Central memory CD8-positive, alpha-beta T cell (primary cell): ENCODE data around the gene ITGAL.
A peak's percentile ranks its signal among the peaks of the same experiment; 100 is the strongest.
"Not testable (repeated sequence)": the region's sequence is repeated elsewhere in the genome, so short reads cannot be mapped to it uniquely, and the experiment has no call there.

Experiments
- ATAC-seq: fragments of 150-1000 bp; cut with Tn5 transposase; replicated peaks from 2 replicates; pipeline ENCODE4 v1.10.0; 2022; ENCODE audit warnings: mild to moderate bottlenecking, moderate FRiP score, moderate number of reproducible peaks; ENCODE audit not compliant: poor library complexity, severe bottlenecking; ENCODE audit errors: extremely low read depth
- DNase-seq, 2 donors: peaks; one replicate each; pipeline ENCODE4 v3.0.0; 2021; ENCODE audit warnings: low spot score in 2 of 2
- H3K27ac Mint-ChIP-seq: one replicate; pipeline ENCODE4 v1.8.0; 2022; ENCODE audit warnings: low read depth, mild to moderate bottlenecking, moderate library complexity, mixed read lengths
- H3K27me3 Mint-ChIP-seq: one replicate; pipeline ENCODE4 v1.8.0; 2022; ENCODE audit warnings: mixed read lengths
- H3K36me3 Mint-ChIP-seq: one replicate; pipeline ENCODE4 v1.8.0; 2022; ENCODE audit warnings: mild to moderate bottlenecking, moderate library complexity, mixed read lengths; ENCODE audit not compliant: insufficient read depth
- H3K4me1 Mint-ChIP-seq: one replicate; pipeline ENCODE4 v1.8.0; 2022; ENCODE audit warnings: mixed read lengths
- H3K4me3 Mint-ChIP-seq: one replicate; pipeline ENCODE4 v1.8.0; 2022; ENCODE audit warnings: mild to moderate bottlenecking, moderate library complexity, mixed read lengths
- H3K9me3 Mint-ChIP-seq: one replicate; pipeline ENCODE4 v1.8.0; 2022; ENCODE audit warnings: mixed read lengths

ITGAL gene

GRCh38 chr16:30445408-30446202, 26.9 kb upstream of the ITGAL start, which contains the start of gene SEPHS2:
Gene SEPHS2, minus strand, starts transcription at chr16:30445874. Its CDS starts 147 bp downstream, at chr16:30445727.
- no peaks in the 10 kb centered on the region for H3K9me3 Mint-ChIP-seq
- ATAC-seq (peak; percentile 89), DNase-seq (peak; percentile 93 to 95)
- no peaks in the 10 kb centered on the region for H3K27me3 Mint-ChIP-seq
- peak within 1 kb of the TSS; percentile 92 for H3K4me3 Mint-ChIP-seq
- peak within 1 kb of the TSS; percentile 94 for H3K27ac Mint-ChIP-seq
- peaks cover 39% of the 10 kb centered on the region for H3K4me1 Mint-ChIP-seq
- H3K36me3 Mint-ChIP-seq = peaks cover 15% of the 10 kb centered on the region

GRCh38 chr16:30446203-30446595, 26.3 kb upstream of the ITGAL start:
- no peaks in the 10 kb centered on the region for H3K9me3 Mint-ChIP-seq
- DNase-seq (no peak), ATAC-seq (no peak)
- peak overlapping the region; percentile 94 for H3K27ac Mint-ChIP-seq
- peak overlapping the region; percentile 92 for H3K4me3 Mint-ChIP-seq
- H3K27me3 Mint-ChIP-seq = no peaks in the 10 kb centered on the region
- H3K4me1 Mint-ChIP-seq = peaks cover 42% of the 10 kb centered on the region
- peaks cover 17% of the 10 kb centered on the region for H3K36me3 Mint-ChIP-seq

- no peaks in the 10 kb centered on the region for H3K9me3 Mint-ChIP-seq
- no peak overlapping the region for H3K4me3 Mint-ChIP-seq
- ATAC-seq (no peak), DNase-seq (no peak)
- H3K27ac Mint-ChIP-seq = no peak overlapping the region
- H3K36me3 Mint-ChIP-seq = peaks cover 19% of the 10 kb centered on the region
- H3K27me3 Mint-ChIP-seq = no peaks in the 10 kb centered on the region
- peaks cover 48% of the 10 kb centered on the region for H3K4me1 Mint-ChIP-seq
Observed at GRCh38 chr16:30447512-30448226, 24.9 kb upstream of the ITGAL start.

- peaks cover 15% of the 10 kb centered on the region for H3K36me3 Mint-ChIP-seq
- no peak overlapping the region for H3K4me3 Mint-ChIP-seq
- H3K4me1 Mint-ChIP-seq = peaks cover 42% of the 10 kb centered on the region
- no peak overlapping the region for H3K27ac Mint-ChIP-seq
- no peak for DNase-seq
- ATAC-seq = no peak
- H3K9me3 Mint-ChIP-seq = no peaks in the 10 kb centered on the region
- no peaks in the 10 kb centered on the region for H3K27me3 Mint-ChIP-seq
Observed at GRCh38 chr16:30449116-30449435, 23.5 kb upstream of the ITGAL start.

GRCh38 chr16:30452709-30453580, 19.6 kb upstream of the ITGAL start:
- not testable (repeated sequence) for H3K27me3 Mint-ChIP-seq, ATAC-seq, H3K27ac Mint-ChIP-seq, H3K9me3 Mint-ChIP-seq, H3K4me3 Mint-ChIP-seq, DNase-seq
- H3K36me3 Mint-ChIP-seq = peaks cover 11% of the 10 kb centered on the region
- H3K4me1 Mint-ChIP-seq = peaks cover 55% of the 10 kb centered on the region

- peaks cover 57% of the 10 kb centered on the region for H3K4me1 Mint-ChIP-seq
- DNase-seq = no peak
- peak overlapping the region; percentile 25 for H3K4me3 Mint-ChIP-seq
- no peak overlapping the region for H3K27ac Mint-ChIP-seq
- peaks cover 13% of the 10 kb centered on the region for H3K36me3 Mint-ChIP-seq
- no peaks in the 10 kb centered on the region for H3K9me3 Mint-ChIP-seq
- no peaks in the 10 kb centered on the region for H3K27me3 Mint-ChIP-seq
- ATAC-seq = no peak
Observed at GRCh38 chr16:30456302-30456701, 16.2 kb upstream of the ITGAL start.

- H3K4me3 Mint-ChIP-seq = peak overlapping the region; percentile 37
- peaks cover 11% of the 10 kb centered on the region for H3K36me3 Mint-ChIP-seq
- DNase-seq (no peak), ATAC-seq (no peak)
- H3K4me1 Mint-ChIP-seq = peaks cover 57% of the 10 kb centered on the region
- no peaks in the 10 kb centered on the region for H3K9me3 Mint-ChIP-seq
- H3K27me3 Mint-ChIP-seq = no peaks in the 10 kb centered on the region
- no peak overlapping the region for H3K27ac Mint-ChIP-seq
Observed at GRCh38 chr16:30457256-30457655, 15.3 kb upstream of the ITGAL start.

- Mint-ChIP-seq H3K4me1 (peaks cover 50% of the 10 kb centered on the region), H3K36me3 (peaks cover 11% of the 10 kb centered on the region), H3K27me3 (no peaks in the 10 kb centered on the region), H3K27ac (peak overlapping the region; percentile 80), H3K9me3 (no peaks in the 10 kb centered on the region), H3K4me3 (peak overlapping the region; percentile 53)
- DNase-seq (no peak), ATAC-seq (no peak)
Observed at GRCh38 chr16:30457743-30458560, 14.6 kb upstream of the ITGAL start.

GRCh38 chr16:30458561-30459394, 13.8 kb upstream of the ITGAL start:
- H3K27ac Mint-ChIP-seq = peak overlapping the region; percentile 80
- no peaks in the 10 kb centered on the region for H3K27me3 Mint-ChIP-seq
- ATAC-seq (peak; percentile 96), DNase-seq (peak; percentile 43 to 72)
- peaks cover 49% of the 10 kb centered on the region for H3K4me1 Mint-ChIP-seq
- H3K36me3 Mint-ChIP-seq = peaks cover 11% of the 10 kb centered on the region
- H3K9me3 Mint-ChIP-seq = no peaks in the 10 kb centered on the region
- H3K4me3 Mint-ChIP-seq = peak overlapping the region; percentile 53

GRCh38 chr16:30459456-30459855, 13.1 kb upstream of the ITGAL start:
- ATAC-seq (no peak), DNase-seq (no peak)
- Mint-ChIP-seq H3K27ac (peak overlapping the region; percentile 80), H3K4me1 (peaks cover 43% of the 10 kb centered on the region), H3K9me3 (no peaks in the 10 kb centered on the region), H3K4me3 (peak overlapping the region; percentile 53), H3K27me3 (no peaks in the 10 kb centered on the region), H3K36me3 (peaks cover 11% of the 10 kb centered on the region)

- not testable (repeated sequence) for DNase-seq, H3K27ac Mint-ChIP-seq, H3K27me3 Mint-ChIP-seq, H3K4me3 Mint-ChIP-seq, ATAC-seq, H3K9me3 Mint-ChIP-seq
- Mint-ChIP-seq H3K4me1 (peaks cover 36% of the 10 kb centered on the region), H3K36me3 (peaks cover 11% of the 10 kb centered on the region)
Observed at GRCh38 chr16:30461426-30461825, 11.1 kb upstream of the ITGAL start.
